Subcutaneous adipose tissue (tissue), 4 donors: ENCODE measurements around the gene NGFR. TPM values are rescaled to one million over a fixed set of nuclear protein-coding genes. Genes with fewer than 3 reads are reported as not detected.

Source experiments
- total RNA-seq, 4 donors: library from RNA; depleted of rRNA; stranded (reverse); fragments of >200 nt; gene quantifications; one replicate each; pipeline ENCODE4 v1.1.0, GENCODE V29; 2016
- TF ChIP-seq, protein P1 (sequence below): fragments of 450-650 bp; IDR thresholded peaks from one replicate; pipeline ENCODE4 v1.5.1; 2016; ENCODE audit warnings: low read depth, mild to moderate bottlenecking, control low read depth, antibody characterized with exemption, moderate library complexity

NGFR gene
- total RNA-seq, 4 donors from 2014 or later = 0.51 to 2.8 (median 1.9) TPM

DNA sequence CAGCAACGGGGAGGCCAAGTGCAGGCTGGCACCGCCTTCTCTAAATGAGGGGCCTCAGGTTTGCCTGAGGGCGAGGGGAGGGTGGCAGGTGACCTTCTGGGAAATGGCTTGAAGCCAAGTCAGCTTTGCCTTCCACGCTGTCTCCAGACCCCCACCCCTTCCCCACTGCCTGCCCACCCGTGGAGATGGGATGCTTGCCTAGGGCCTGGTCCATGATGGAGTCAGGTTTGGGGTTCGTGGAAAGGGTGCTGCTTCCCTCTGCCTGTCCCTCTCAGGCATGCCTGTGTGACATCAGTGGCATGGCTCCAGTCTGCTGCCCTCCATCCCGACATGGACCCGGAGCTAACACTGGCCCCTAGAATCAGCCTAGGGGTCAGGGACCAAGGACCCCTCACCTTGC lies 18.5 kb downstream of the NGFR start:
- TF ChIP-seq, protein P1, sequence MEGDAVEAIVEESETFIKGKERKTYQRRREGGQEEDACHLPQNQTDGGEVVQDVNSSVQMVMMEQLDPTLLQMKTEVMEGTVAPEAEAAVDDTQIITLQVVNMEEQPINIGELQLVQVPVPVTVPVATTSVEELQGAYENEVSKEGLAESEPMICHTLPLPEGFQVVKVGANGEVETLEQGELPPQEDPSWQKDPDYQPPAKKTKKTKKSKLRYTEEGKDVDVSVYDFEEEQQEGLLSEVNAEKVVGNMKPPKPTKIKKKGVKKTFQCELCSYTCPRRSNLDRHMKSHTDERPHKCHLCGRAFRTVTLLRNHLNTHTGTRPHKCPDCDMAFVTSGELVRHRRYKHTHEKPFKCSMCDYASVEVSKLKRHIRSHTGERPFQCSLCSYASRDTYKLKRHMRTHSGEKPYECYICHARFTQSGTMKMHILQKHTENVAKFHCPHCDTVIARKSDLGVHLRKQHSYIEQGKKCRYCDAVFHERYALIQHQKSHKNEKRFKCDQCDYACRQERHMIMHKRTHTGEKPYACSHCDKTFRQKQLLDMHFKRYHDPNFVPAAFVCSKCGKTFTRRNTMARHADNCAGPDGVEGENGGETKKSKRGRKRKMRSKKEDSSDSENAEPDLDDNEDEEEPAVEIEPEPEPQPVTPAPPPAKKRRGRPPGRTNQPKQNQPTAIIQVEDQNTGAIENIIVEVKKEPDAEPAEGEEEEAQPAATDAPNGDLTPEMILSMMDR = no peak

DNA sequence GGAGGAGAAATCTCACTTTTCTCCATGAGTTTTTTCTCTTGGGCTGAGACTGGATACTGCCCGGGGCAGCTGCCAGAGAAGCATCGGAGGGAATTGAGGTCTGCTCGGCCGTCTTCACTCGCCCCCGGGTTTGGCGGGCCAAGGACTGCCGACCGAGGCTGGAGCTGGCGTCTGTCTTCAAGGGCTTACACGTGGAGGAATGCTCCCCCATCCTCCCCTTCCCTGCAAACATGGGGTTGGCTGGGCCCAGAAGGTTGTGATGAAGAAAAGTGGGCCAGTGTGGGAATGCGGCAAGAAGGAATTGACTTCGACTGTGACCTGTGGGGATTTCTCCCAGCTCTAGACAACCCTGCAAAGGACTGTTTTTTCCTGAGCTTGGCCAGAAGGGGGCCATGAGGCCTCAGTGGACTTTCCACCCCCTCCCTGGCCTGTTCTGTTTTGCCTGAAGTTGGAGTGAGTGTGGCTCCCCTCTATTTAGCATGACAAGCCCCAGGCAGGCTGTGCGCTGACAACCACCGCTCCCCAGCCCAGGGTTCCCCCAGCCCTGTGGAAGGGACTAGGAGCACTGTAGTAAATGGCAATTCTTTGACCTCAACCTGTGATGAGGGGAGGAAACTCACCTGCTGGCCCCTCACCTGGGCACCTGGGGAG lies 19.1 kb downstream of the NGFR start:
- TF ChIP-seq, protein P1 = no peak

DNA sequence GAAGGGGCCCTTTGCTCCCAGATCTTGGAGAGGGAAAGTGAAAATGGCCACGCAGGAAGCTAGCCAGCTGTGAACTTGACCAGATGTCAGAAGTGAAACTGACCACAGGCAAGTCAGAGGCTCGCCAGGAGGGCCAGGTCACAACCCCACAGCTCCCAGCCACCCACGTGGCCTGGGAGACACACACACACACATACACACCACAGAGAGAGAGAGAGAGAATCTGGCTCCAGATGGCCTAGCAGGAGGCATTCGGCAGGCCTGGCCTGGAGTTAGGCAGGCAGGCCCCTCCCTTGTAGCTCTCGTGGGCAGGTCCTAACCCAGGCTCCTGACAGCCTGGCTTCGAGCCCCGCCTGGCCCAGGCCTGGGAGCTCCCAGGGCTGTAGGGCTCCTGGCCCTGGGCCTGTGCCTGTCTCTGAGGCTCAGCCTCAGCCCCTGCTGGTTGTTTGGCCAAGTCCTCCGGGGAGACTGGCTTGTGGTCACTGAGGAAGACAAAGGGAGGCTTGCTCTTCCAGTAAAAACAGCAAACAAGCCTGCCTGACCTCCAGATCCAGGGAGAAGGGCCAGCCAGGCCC lies 20.2 kb downstream of the NGFR start:
- TF ChIP-seq, protein P1 = no peak

- TF ChIP-seq, protein P1 = no peak
These were observed 21.1 kb downstream of the NGFR start for GRCh38 chr17:49516180-49516579.

- TF ChIP-seq, protein P1 = no peak
These were observed 23.4 kb downstream of the NGFR start for GRCh38 chr17:49518346-49519078.

GRCh38 chr17:49519781-49520180 lies 24.7 kb downstream of the NGFR start:
- TF ChIP-seq, protein P1 = no peak

- TF ChIP-seq, protein P1 = no peak
These were observed 25.4 kb downstream of the NGFR start for GRCh38 chr17:49520386-49521087.
